ENCODE data around the gene ANKRD40CL. TPM values are rescaled to one million over a fixed set of nuclear protein-coding genes. Genes with fewer than 3 reads are reported as not detected.

The ANKRD40CL gene
- total and polyA plus RNA-seq, 2 donors: 0.05 TPM; not detected in 1

GRCh38 chr17:50781167-50781566 lies 13.8 kb upstream of the ANKRD40CL start:
- Histone ChIP-seq H3K27ac (ENCODE audit: low read depth in 1 of 2, low read length in 1 of 2) (no peak overlapping the region), H3K27me3 (ENCODE audit: control insufficient read depth in 2 of 2, insufficient read depth in 1 of 2, low read length in 1 of 2) (peaks cover 0 to 17% of the 10 kb centered on the region in 2 donors), H3K4me1 (ENCODE audit: control insufficient read depth in 2 of 2, insufficient read depth in 2 of 2, low read length in 2 of 2) (peaks cover 13 to 42% of the 10 kb centered on the region in 2 donors), H3K36me3 (ENCODE audit: control insufficient read depth in 2 of 2, insufficient read depth in 2 of 2, low read length in 1 of 2) (no peaks in the 10 kb centered on the region), H3K4me3 (ENCODE audit: low read length in 2 of 2) (peak overlapping the region in 1 of 2 donors; percentile 31), H3K9me3 (ENCODE audit: control insufficient read depth in 2 of 2, insufficient read depth in 1 of 2, low read length in 1 of 2) (no peaks in the 10 kb centered on the region)
- 48% methylated on average over 38 of the region's 38 CpGs for WGBS
- DNase-seq (ENCODE audit: low read depth in 6 of 9, low spot score in 9 of 9): no peak

GRCh38 chr17:50779747-50780353 lies 12.5 kb upstream of the ANKRD40CL start:
- WGBS: 34% methylated on average over 9 of the region's 9 CpGs
- no peak overlapping the region for H3K4me3 ChIP-seq (ENCODE audit: low read length in 2 of 2)
- peak overlapping the region; percentile 89 to 92 for H3K27ac ChIP-seq (ENCODE audit: low read depth in 1 of 2, low read length in 1 of 2)
- no peaks in the 10 kb centered on the region for H3K9me3 ChIP-seq (ENCODE audit: control insufficient read depth in 2 of 2, insufficient read depth in 1 of 2, low read length in 1 of 2)
- peaks cover 13 to 37% of the 10 kb centered on the region in 2 donors for H3K4me1 ChIP-seq (ENCODE audit: control insufficient read depth in 2 of 2, insufficient read depth in 2 of 2, low read length in 2 of 2)
- peak; percentile 60 to 89 (median 76) for DNase-seq (ENCODE audit: low read depth in 6 of 9, low spot score in 9 of 9)
- H3K36me3 ChIP-seq (ENCODE audit: control insufficient read depth in 2 of 2, insufficient read depth in 2 of 2, low read length in 1 of 2): no peaks in the 10 kb centered on the region
- H3K27me3 ChIP-seq (ENCODE audit: control insufficient read depth in 2 of 2, insufficient read depth in 1 of 2, low read length in 1 of 2): peaks cover 0 to 17% of the 10 kb centered on the region in 2 donors

GRCh38 chr17:50778988-50779387 lies 11.7 kb upstream of the ANKRD40CL start:
- peaks cover 0 to 17% of the 10 kb centered on the region in 2 donors for H3K27me3 ChIP-seq (ENCODE audit: control insufficient read depth in 2 of 2, insufficient read depth in 1 of 2, low read length in 1 of 2)
- H3K4me1 ChIP-seq (ENCODE audit: control insufficient read depth in 2 of 2, insufficient read depth in 2 of 2, low read length in 2 of 2): peaks cover 13 to 37% of the 10 kb centered on the region in 2 donors
- no peak for DNase-seq (ENCODE audit: low read depth in 6 of 9, low spot score in 9 of 9)
- H3K9me3 ChIP-seq (ENCODE audit: control insufficient read depth in 2 of 2, insufficient read depth in 1 of 2, low read length in 1 of 2): no peaks in the 10 kb centered on the region
- H3K27ac ChIP-seq (ENCODE audit: low read depth in 1 of 2, low read length in 1 of 2): no peak overlapping the region
- H3K4me3 ChIP-seq (ENCODE audit: low read length in 2 of 2): no peak overlapping the region
- no peaks in the 10 kb centered on the region for H3K36me3 ChIP-seq (ENCODE audit: control insufficient read depth in 2 of 2, insufficient read depth in 2 of 2, low read length in 1 of 2)
- WGBS: 92% methylated on average over 4 of the region's 4 CpGs

- Histone ChIP-seq H3K36me3 (ENCODE audit: control insufficient read depth in 2 of 2, insufficient read depth in 2 of 2, low read length in 1 of 2) (no peaks in the 10 kb centered on the region), H3K27me3 (ENCODE audit: control insufficient read depth in 2 of 2, insufficient read depth in 1 of 2, low read length in 1 of 2) (peaks cover 0 to 17% of the 10 kb centered on the region in 2 donors), H3K4me3 (ENCODE audit: low read length in 2 of 2) (no peak overlapping the region), H3K4me1 (ENCODE audit: control insufficient read depth in 2 of 2, insufficient read depth in 2 of 2, low read length in 2 of 2) (peaks cover 13 to 37% of the 10 kb centered on the region in 2 donors), H3K27ac (ENCODE audit: low read depth in 1 of 2, low read length in 1 of 2) (no peak overlapping the region), H3K9me3 (ENCODE audit: control insufficient read depth in 2 of 2, insufficient read depth in 1 of 2, low read length in 1 of 2) (no peaks in the 10 kb centered on the region)
- 95% methylated on average over 8 of the region's 8 CpGs for WGBS
- DNase-seq (ENCODE audit: low read depth in 6 of 9, low spot score in 9 of 9): no peak
Observed at GRCh38 chr17:50778471-50778870, 11.2 kb upstream of the ANKRD40CL start.

- H3K27ac ChIP-seq (ENCODE audit: low read depth in 1 of 2, low read length in 1 of 2): no peak overlapping the region
- H3K4me1 ChIP-seq (ENCODE audit: control insufficient read depth in 2 of 2, insufficient read depth in 2 of 2, low read length in 2 of 2): peaks cover 16 to 47% of the 10 kb centered on the region in 2 donors
- peaks cover 0 to 3% of the 10 kb centered on the region in 2 donors for H3K27me3 ChIP-seq (ENCODE audit: control insufficient read depth in 2 of 2, insufficient read depth in 1 of 2, low read length in 1 of 2)
- H3K4me3 ChIP-seq (ENCODE audit: low read length in 2 of 2): no peak overlapping the region
- H3K9me3 ChIP-seq (ENCODE audit: control insufficient read depth in 2 of 2, insufficient read depth in 1 of 2, low read length in 1 of 2): no peaks in the 10 kb centered on the region
- no peak for DNase-seq (ENCODE audit: low read depth in 6 of 9, low spot score in 9 of 9)
- no peaks in the 10 kb centered on the region for H3K36me3 ChIP-seq (ENCODE audit: control insufficient read depth in 2 of 2, insufficient read depth in 2 of 2, low read length in 1 of 2)
- 98% methylated on average over 3 of the region's 3 CpGs for WGBS
Observed at GRCh38 chr17:50775926-50776325, 8.6 kb upstream of the ANKRD40CL start.

- no peak overlapping the region for H3K4me3 ChIP-seq (ENCODE audit: low read length in 2 of 2)
- H3K9me3 ChIP-seq (ENCODE audit: control insufficient read depth in 2 of 2, insufficient read depth in 1 of 2, low read length in 1 of 2): no peaks in the 10 kb centered on the region
- no peak for DNase-seq (ENCODE audit: low read depth in 6 of 9, low spot score in 9 of 9)
- no peaks in the 10 kb centered on the region for H3K27me3 ChIP-seq (ENCODE audit: control insufficient read depth in 2 of 2, insufficient read depth in 1 of 2, low read length in 1 of 2)
- 97% methylated on average over 7 of the region's 7 CpGs for WGBS
- no peaks in the 10 kb centered on the region for H3K36me3 ChIP-seq (ENCODE audit: control insufficient read depth in 2 of 2, insufficient read depth in 2 of 2, low read length in 1 of 2)
- H3K27ac ChIP-seq (ENCODE audit: low read depth in 1 of 2, low read length in 1 of 2): no peak overlapping the region
- peaks cover 12 to 31% of the 10 kb centered on the region in 2 donors for H3K4me1 ChIP-seq (ENCODE audit: control insufficient read depth in 2 of 2, insufficient read depth in 2 of 2, low read length in 2 of 2)
Observed at GRCh38 chr17:50774225-50774803, 7.0 kb upstream of the ANKRD40CL start.

GRCh38 chr17:50771991-50772785 lies 4.9 kb upstream of the ANKRD40CL start:
- Histone ChIP-seq H3K4me3 (ENCODE audit: low read length in 2 of 2) (no peak overlapping the region), H3K36me3 (ENCODE audit: control insufficient read depth in 2 of 2, insufficient read depth in 2 of 2, low read length in 1 of 2) (no peaks in the 10 kb centered on the region), H3K27ac (ENCODE audit: low read depth in 1 of 2, low read length in 1 of 2) (peak overlapping the region; percentile 75 to 91), H3K9me3 (ENCODE audit: control insufficient read depth in 2 of 2, insufficient read depth in 1 of 2, low read length in 1 of 2) (no peaks in the 10 kb centered on the region), H3K4me1 (ENCODE audit: control insufficient read depth in 2 of 2, insufficient read depth in 2 of 2, low read length in 2 of 2) (peaks cover 3 to 23% of the 10 kb centered on the region in 2 donors), H3K27me3 (ENCODE audit: control insufficient read depth in 2 of 2, insufficient read depth in 1 of 2, low read length in 1 of 2) (no peaks in the 10 kb centered on the region)
- DNase-seq (ENCODE audit: low read depth in 6 of 9, low spot score in 9 of 9): peak; percentile 46 to 91 (median 70)
- WGBS: 45% methylated on average over 15 of the region's 15 CpGs

GRCh38 chr17:50770346-50770745 lies 3.0 kb upstream of the ANKRD40CL start:
- no peak for DNase-seq (ENCODE audit: low read depth in 6 of 9, low spot score in 9 of 9)
- WGBS: 97% methylated on average over 2 of the region's 2 CpGs
- no peaks in the 10 kb centered on the region for H3K36me3 ChIP-seq (ENCODE audit: control insufficient read depth in 2 of 2, insufficient read depth in 2 of 2, low read length in 1 of 2)
- H3K4me1 ChIP-seq (ENCODE audit: control insufficient read depth in 2 of 2, insufficient read depth in 2 of 2, low read length in 2 of 2): peaks cover 17 to 34% of the 10 kb centered on the region in 2 donors
- no peak overlapping the region for H3K4me3 ChIP-seq (ENCODE audit: low read length in 2 of 2)
- no peak overlapping the region for H3K27ac ChIP-seq (ENCODE audit: low read depth in 1 of 2, low read length in 1 of 2)
- H3K27me3 ChIP-seq (ENCODE audit: control insufficient read depth in 2 of 2, insufficient read depth in 1 of 2, low read length in 1 of 2): no peaks in the 10 kb centered on the region
- H3K9me3 ChIP-seq (ENCODE audit: control insufficient read depth in 2 of 2, insufficient read depth in 1 of 2, low read length in 1 of 2): no peaks in the 10 kb centered on the region

- H3K4me1 ChIP-seq (ENCODE audit: control insufficient read depth in 2 of 2, insufficient read depth in 2 of 2, low read length in 2 of 2): peaks cover 17 to 35% of the 10 kb centered on the region in 2 donors
- H3K27ac ChIP-seq (ENCODE audit: low read depth in 1 of 2, low read length in 1 of 2): no peak overlapping the region
- no peaks in the 10 kb centered on the region for H3K27me3 ChIP-seq (ENCODE audit: control insufficient read depth in 2 of 2, insufficient read depth in 1 of 2, low read length in 1 of 2)
- H3K9me3 ChIP-seq (ENCODE audit: control insufficient read depth in 2 of 2, insufficient read depth in 1 of 2, low read length in 1 of 2): no peaks in the 10 kb centered on the region
- H3K4me3 ChIP-seq (ENCODE audit: low read length in 2 of 2): no peak overlapping the region
- no peaks in the 10 kb centered on the region for H3K36me3 ChIP-seq (ENCODE audit: control insufficient read depth in 2 of 2, insufficient read depth in 2 of 2, low read length in 1 of 2)
- no peak for DNase-seq (ENCODE audit: low read depth in 6 of 9, low spot score in 9 of 9)
- 98% methylated on average over 8 of the region's 8 CpGs for WGBS
Observed at GRCh38 chr17:50769884-50770283, 2.6 kb upstream of the ANKRD40CL start.
